Right forelimb (tissue), 1 donor: ENCODE data around the gene FABP3.

Experiments
- DNase-seq: peaks from one replicate; pipeline ENCODE4 v3.0.0-alpha.2; 2018

Gene FABP3

DNA sequence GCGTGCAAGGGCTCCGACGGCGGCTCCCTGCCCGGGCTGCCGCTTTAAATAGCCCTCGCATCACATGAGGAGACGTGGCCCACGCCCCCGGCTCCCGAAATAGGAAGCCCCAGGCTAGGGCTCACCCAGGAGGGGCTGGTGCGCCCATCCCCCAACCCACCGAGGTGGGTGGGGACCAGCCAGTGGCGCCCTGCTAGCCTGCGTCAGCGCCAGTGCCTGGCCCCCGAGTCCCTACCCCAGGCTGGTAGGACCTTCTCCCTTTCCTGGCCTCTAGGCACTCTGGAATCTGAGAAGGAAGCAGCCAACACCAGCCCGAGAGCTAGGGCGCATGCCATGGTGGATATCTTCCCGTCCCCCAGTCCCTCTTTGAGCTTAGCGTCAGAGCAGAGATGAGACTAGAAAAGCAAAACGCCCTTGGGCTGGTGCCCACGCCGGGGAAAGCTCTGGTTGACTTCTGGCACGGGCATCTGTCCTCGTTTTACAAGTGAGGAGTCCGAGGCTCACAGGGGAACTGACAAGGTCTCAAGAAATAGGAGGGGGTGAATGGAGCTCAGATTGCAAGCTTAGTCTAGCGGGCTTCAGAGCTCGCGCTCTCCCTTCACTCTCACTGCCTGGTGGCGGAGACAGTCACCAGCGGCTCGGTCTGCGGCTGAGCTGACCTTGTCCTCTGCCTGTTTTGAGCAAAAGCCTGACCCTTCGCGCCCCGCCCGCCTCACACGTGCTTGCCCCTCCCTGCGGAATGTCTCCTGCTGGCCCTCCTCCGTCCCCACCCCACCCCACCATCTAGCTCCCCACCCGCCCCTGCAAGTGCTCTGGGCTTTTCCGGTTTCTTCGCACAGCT, at the start of gene FABP3:
TSS of gene FABP3 (minus strand) at position 21 of the 841 bp plus-strand sequence. CDS start 62 bp downstream, outside the sequence.
- peak; percentile 87 for DNase-seq

DNA sequence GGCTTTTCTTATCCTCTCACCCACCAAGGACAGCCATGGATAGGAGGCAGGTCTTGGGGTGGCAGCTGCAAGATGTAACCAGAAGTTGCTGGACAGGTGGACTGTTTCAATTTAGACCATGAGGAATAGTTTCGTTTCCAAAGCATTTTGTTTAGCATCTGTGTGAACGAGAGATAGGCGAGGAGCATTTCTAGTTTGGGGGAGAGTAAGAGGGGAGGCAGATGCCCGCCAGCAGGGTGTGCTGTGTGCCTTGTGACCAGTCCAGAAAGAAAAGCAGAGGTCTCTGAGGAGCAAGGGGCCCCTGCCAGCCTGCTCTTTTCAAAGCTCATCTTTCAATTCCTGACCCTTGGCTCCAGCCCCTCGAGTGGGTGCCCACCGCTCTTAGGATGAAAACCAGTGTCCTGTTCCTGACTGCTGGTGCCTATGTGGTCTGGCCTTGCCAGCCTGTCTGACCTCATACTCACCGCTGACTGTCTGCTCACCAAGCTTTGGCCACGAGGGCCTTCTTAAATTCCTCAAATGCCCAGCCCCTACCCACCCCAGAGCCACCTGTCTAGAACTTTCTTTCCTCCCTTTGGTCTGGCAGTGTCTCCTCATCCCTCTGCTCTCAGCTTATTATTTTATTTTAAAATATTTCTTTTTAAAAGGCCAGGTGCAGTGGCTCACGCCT, 48.6 kb upstream of the FABP3 start:
- DNase-seq, result no peak

DNA sequence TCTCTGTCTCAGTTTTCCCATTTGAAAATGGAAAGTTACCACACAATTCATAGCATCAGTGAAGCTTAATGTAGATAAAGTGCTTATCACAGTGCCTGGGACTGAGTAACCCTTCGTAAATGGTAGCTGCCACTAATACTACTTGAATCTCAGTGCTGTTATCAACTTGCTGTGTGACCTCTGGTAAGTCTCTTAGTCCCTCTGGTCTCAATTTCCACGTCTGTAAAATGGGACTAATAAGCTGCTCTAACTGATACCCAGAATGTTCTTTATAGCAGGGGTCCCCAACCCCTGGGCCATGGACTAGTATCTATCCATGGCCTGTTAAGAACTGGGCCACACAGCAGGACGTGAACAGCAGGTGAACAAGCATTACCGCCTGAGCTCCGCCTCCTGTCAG, 47.8 kb upstream of the FABP3 start:
- no peak for DNase-seq

DNA sequence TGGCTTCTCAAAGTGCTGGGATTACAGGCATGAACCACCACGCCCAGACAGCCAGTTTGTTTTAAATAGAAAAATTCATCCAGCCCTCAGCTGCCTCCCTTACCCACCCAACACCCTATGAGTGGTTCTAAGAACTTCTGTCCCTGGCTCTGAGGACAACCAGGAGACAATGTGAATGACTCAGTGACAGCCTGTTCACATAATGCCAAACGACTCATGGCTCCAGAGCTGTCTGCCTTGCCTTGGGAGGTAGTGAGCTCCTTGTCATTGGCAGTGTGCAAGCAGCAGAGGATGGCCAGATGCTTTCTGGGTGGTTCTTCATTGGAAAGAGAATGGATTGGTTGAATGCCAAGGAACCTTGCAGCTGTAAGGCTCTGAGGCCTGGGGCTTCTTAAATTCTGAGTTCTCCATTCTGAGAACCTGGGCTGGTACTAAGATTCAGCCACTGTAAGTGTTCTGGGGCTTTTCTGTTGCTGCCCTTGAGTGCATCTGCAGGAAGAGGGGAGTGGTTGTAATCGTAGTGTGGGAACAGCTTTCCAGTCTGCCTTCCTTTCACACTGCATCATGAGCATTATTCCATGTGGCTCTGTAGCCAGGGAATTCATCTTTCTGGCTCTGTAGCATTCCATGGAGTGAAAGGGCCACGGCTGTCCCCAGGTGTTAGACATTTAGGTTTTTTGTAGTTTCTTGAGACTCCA, 45.9 kb upstream of the FABP3 start:
- no peak for DNase-seq

DNA sequence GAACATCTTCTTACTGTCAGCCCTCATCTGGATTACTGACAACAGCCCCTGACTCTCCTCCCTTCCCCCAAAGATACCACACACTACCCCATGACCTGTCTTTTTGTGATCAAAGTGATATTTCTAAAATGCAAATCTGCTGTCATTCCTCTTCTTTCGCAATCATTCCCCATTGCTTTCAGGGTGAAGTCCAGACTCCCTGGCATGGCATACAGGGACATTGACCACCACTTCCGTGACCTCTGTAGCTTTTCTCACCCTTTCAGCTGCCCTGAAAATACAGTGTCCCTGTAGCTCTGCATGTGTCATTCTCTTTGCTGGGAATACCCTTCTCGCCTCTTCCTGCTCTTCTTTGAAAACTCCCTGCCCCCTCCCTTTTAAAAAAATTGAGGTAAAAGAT, 44.3 kb upstream of the FABP3 start:
- DNase-seq, result no peak

DNA sequence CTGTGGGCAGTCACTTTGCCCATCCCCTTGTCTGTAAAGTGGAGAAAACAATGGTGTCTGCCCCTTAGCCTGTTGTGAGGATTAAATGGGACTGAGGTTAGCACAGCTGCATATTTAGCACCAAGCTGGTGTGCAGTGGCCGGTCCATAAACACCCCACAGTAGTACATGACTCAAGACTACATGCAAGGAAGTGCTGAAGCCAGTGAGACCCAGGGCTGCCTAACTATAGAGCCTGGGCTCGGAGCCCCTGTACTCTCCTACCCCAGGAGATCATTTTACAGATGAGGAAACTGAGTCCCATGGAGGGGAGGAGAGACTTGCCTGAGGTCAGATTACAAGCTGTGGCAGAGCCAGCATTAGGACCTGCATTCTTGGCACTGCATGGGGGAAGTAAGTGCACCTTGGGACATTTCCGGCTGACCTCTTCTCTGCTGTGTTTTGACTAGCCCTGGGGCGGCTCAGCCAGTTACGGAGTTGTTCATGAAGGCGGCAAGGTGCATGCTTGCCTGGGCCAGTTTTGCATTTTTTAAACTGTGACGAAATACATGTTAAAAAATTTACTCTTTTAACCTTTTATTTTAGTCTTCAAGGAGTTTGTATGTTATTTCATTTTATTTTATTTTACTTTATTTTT, 43.3 kb upstream of the FABP3 start:
- no peak for DNase-seq

DNA sequence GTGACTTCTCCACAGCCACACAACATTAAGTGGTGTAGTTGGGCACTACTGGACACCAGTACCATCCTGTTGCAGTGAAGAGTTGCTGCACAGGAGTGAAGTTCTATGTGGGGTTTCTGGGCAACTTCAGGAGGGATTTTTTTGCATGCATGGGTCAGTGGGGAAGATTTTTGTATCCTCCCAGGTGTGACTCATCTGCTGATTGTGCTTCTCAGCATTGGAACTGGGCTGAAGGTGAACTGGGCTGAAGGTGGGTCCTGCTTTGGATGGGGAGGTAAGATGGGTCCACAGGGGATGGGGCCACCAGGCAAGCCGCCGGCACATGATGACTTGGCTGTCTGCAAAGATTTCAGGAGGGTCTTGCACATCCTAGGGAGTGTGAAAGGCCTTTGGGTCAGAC, 42.8 kb upstream of the FABP3 start:
- no peak for DNase-seq

DNA sequence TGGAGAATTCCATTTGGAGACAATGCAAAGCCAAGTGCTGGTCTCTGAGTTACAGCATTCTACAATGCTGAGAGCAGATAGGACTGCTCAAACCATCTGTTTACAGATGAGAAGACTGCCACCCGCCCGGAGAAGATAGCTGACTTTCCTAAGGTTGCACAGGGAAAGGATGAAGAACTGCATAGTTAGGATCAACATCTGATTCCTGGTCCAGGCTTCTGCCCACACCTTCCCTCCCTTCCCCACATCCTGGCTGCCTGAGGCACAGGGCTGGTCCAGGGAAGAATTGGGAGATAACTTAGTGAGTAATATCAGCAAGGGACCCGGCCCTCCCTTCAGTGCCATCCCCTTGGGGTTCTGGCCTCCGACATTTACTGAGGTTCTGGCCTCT, 42.1 kb upstream of the FABP3 start:
- no peak for DNase-seq

DNA sequence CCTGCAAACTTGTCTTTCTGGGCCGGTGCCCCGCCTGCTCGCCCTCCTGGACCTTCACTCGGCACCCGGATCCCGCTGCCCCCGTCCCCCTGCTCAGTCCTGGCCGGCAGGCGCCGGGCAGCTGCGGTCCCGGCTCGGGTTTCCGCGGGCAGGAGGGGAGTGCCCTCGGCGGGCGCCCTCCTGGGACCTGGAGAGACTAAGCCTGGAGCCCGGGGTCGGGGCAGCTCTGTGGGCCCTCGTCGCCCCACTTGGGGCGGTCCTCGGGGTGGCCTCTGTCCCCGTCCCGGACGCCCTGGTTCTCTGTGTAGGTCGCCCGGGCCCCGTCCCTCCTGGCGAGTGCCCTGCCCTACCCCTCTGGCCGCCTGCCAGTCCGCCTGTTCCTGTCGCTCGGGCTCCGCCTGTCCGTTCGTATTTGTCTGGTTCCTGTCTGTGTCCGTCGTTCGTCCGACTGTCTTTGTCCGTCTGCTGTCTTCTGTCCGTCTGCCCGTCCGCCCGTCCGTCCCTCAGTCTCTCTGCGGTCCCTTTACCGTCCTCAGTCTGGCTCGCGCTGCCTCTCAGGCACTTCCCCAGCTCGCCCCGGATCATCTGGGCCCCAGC, 40.6 kb upstream of the FABP3 start:
- DNase-seq, result peak; percentile 82

DNA sequence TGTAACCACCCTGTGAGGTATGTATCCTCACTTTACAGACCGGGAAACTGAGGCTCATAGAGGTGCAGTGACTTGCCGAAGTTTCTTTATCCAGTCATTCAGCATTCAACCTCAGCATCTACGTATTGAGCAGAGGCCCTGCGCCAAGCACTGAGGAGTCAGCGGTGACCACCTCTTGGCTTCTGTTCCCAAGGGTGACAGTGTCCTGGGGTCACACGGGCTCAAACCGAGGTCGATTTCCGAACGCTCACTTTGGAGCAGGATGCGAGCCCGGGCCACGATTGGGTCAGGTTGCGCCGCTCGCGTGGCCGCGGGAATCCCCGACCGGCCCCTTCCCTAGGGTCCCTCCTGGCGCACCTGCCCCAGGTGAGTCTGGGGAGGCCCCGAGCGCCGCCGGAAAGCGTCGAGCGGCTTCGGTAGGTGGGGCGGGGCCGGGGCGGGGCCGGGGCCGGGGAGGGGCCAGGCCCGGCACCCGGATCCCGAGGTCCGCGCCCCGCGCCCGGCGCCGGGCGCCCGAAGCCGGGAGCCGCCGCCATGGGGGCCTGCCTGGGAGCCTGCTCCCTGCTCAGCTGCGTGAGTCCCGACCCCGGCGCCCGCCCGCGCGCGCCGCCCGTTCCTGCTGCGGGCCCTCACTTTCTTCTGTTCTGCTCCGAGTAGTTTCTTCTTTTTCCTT, 40.0 kb upstream of the FABP3 start, which contains the start of gene SERINC2:
TSS of gene SERINC2 (plus strand) at position 482 of the 673 bp plus-strand sequence. CDS start at position 535, 53 bp downstream.
- no peak for DNase-seq

DNA sequence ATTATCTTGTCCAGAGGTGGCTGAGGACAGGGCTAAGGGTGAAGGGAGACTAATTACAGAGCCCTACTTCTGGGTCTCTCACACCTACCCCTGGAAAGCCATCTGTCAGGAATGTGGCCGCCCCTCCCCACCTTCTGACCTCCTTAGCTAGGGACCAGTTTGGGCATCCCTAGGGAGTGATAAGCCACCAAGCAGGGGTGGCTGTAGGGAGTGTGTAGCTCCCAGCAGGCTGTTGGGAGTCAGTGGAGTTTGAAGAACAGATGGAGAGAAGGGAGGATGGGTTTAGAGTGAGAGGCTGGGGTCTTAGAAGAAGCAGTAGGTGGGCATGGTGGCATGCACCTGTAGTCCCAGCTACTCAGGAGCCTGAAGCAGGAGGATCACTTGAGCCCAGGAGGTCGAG, 39.3 kb upstream of the FABP3 start:
- no peak for DNase-seq

DNA sequence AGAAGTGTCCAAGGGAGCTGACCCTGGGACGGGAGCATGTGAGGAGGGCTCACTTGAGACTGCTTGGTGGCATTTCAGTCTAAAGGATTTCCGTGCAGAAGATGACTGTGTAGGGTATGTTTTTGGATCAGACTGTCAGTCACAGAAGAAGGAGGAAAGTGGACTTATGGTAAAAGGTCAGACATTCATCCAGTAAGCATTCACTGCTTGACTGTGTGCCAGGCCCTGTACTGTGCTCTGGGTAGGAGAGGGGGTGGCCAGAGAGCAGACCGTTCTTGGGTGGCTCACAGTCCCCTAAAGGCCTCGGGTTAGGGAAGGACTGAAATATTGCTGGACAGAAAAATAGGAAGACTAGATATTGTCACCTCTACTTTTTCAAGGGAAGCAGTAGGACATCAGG, 38.0 kb upstream of the FABP3 start:
- DNase-seq, result no peak

DNA sequence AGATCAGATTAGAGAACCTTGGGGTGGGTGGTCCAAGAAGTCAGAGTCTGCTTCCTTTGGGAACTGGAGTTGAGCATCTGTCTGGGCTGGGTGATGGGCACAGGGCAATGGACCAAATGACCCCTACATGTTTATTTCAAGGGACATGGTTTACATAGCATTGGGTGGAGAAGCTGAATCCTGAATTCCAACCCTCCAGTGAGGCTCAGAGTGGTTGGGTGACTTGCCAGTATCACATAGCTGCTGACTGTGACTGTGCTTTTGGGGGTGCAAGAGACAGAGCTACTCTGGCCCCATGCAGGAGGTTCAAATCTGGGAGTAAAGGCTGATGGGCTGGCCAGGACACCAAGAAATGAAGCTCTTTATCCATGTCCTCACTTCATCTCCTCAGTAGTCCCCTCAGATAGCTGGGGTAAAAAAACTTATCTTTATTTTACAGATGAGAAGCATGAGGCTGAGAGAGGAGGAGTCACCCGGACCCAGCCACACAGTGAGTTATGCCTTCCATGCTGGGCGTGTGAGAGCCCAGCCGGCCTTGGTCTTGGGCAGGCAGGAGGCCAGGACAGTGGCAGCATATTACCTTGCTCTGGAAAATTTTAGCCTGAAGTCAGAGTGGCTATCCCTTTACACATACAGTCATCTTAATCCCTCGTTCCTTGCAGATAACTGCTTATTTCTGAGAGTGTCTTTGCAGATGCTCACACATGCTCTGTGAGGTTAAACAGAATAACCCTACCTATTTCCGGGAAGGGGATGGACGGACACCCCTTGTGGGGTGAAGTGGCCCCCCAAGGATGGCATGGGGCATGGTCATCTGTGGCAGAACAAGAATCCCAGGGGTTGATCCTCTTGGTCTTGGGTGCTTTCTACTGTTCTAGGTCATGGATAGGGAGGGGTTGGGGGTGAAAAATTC, 37.3 kb upstream of the FABP3 start:
- no peak for DNase-seq

DNA sequence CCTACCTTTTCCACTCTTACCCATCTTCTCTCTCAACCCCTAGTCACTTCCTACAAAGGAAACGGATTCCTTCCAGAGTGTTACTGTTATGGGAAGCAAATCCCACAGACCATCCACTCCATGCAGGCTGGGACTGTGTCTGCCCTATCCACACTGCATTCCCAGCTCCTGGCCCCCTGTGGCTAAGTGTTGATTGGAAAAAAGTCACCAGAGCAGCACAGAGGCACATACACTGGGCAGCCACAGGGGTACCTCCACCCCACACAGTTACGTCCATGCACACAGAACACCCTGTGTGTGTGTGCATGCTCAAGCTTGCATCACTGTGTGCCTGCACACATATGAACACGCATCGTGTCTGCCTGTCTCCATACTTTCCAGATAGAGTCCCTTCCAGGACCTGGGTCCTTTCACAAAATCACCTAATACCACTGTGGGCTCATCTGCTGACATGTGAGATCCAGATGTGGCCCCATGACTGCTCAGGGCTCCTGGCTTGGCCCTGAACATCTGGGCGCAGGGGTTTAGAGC, 36.0 kb upstream of the FABP3 start:
- DNase-seq, result no peak

DNA sequence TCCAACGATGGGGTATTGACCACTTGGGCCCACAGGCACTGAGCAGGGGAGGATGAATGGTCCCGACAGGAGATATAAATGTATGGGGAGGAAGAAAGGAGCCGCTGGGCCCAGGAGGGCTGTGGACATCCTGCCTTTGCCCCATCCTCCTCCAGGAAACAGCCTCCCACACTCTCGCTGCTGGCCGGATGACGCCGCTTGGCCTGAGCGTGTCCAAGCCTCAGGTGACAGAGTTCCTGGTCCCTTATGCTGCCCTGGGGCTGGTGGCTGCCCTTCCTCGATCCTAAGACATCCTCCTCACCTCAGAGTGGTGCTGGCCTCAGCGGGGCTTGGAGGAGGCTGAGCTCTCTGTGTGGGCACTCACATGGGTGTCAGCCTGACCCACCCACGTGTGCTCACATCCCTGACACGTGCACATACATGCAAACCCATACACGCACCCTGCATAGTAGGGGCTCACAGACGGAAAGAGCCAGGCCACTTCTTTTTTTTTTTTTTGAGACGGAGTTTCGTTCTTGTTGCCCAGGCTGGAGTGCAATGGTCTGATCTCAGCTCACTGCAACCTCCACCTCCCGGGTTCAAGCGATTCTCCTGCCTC, 34.3 kb upstream of the FABP3 start:
- DNase-seq, result no peak

DNA sequence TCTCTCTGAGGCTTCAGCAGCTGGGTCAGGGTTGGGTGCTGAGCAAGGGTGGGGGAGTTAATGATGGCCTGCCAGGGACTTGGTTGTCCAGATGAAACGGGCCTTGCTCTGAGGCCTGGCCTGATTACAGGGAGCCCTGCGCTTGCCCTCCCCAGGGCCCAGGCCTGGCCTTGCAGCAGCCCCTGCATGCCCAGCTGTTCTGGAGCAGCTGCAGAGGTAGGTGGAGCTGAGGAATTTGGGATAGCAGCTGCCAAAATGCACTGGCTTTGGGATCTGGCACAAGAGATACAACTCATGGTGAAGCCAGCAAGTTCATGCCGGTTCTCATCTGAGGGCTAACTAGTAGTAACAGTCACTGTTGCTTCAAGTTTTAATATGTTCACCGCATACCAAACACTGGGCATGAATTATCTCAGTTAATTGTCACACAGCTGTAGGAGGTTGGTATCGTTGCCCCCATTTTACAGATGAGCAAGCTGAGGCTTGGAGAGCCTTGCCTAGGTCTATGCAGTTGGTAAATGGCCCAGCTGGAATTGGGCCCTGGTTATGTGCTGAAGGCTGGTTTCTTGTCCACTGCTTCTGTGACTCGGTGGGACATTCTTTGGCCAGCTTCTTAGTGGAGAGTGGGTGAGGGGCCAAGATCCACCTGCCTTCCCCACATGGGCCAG, 32.8 kb upstream of the FABP3 start:
- DNase-seq, result peak; percentile 68

DNA sequence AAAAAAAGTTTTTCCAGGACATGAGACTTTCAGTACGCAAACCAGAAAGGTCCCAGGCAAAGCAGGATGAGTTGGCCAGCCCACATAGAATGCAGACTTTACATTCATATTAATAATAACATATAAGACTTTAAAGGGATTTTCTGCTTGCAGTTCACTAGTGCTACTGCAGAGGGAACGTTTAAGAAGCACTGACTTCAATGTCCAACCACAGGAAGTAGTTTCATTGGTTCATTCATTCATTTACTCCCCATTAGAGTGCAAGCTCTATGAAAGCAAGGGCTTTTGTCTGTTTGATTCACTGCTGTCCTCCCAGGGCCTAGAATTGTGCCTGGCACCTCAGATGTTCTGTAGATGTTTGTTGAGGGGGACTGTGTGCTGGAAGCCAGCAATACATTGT, 28.4 kb upstream of the FABP3 start:
- DNase-seq, result no peak

DNA sequence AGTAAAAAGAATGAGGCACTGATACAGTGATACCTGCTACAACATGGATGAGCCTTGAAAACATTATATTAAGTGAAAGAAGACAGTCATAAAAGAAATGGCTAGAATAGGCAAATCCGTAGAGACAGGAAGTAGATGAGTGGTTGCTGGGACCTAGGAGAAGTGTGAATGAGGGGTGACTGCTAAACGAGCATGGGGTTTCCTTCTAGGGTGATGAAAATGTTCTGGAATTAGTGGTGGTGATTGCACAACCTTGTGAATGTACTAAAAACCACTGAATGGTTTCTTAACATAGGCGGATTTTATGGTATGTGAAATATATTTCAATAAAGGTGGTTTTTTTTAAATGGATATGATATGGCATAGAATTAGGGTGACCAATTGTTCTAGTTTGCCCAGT, 27.5 kb upstream of the FABP3 start:
- no peak for DNase-seq

DNA sequence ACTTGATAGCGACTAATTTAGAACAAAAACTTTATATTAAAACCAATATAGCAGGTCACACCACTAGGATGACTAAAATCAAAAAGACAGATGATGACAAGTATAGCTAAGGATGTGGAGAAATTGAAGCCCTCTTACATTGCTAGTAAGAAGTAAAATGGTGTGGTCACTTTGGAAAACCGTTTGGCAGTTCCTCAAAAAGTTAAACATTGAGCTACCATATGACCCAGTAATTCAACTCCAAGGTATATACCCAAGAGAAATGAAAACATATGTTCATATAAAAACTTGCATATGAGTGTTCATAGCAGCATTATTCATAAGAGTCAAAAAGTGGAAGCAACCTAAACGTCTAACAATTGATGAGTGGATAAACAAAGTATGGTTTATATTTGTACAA, 27.1 kb upstream of the FABP3 start:
- no peak for DNase-seq

DNA sequence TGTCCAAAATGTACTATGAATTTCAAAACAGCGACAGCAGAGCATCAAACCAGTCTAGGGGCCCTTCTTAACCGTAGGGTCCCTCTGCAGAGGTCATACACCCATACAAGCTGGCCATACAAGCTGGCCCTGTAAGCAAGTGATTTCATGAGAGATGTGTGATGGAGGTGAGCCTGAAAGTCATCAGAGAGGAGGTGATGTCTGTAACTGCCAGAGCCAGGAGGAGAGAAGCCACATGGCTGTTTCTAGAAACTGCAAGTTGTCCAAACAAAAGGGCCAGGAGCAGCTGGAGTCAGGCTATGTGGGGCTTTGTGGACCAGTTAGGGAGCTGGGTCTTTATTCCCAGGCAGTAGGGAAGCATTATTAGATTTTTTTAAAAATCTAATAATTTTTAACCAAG, 25.4 kb upstream of the FABP3 start:
- DNase-seq, result no peak
